Jurkat, Clone E6-1 (cell line): ENCODE data around the gene NUDCD3. TPM values are rescaled to one million over a fixed set of nuclear protein-coding genes. Genes with fewer than 3 reads are reported as not detected.
A peak's percentile ranks its signal among the peaks of the same experiment; 100 is the strongest.

Experiments
- DNase-seq: peaks from one replicate; pipeline ENCODE4 v3.0.0-alpha.2; 2011; ENCODE audit warnings: low read depth, low spot score
- H3K4me3 ChIP-seq: 2 replicates; pipeline ENCODE4 v1.5.1; 2011; ENCODE audit warnings: mild to moderate bottlenecking, low read length, control low read depth, moderate library complexity
- polyA plus RNA-seq: library from polyadenylated mRNA; unstranded; fragments of >200 nt; gene quantifications from one replicate; pipeline ENCODE4 v1.2.1, GENCODE V29; 2012; ENCODE audit warnings: missing spikeins; ENCODE audit not compliant: insufficient read length, insufficient read depth

The NUDCD3 gene
- 42.5 TPM for polyA plus RNA-seq

- H3K4me3 ChIP-seq = peak within 1 kb of the TSS; percentile 72
Measured at GRCh38 chr7:44490351-44491200, at the start of gene NUDCD3. NUDCD3 (minus strand) TSS chr7:44490658; CDS start chr7:44490600, 58 bp downstream.

GRCh38 chr7:44539669-44540506 lies 49.4 kb upstream of the NUDCD3 start:
- no peak overlapping the region for H3K4me3 ChIP-seq
- no peak for DNase-seq

More at GRCh38 chr7:44490351-44491200, at the start of gene NUDCD3:
- peak; percentile 84 for DNase-seq

- no peak for DNase-seq
- H3K4me3 ChIP-seq = no peak overlapping the region
Measured at GRCh38 chr7:44538798-44539668, 48.6 kb upstream of the NUDCD3 start.

- DNase-seq = no peak
- no peak overlapping the region for H3K4me3 ChIP-seq
Measured at GRCh38 chr7:44538093-44538797, 47.8 kb upstream of the NUDCD3 start.

- H3K4me3 ChIP-seq = no peak overlapping the region
- no peak for DNase-seq
Measured at GRCh38 chr7:44537442-44537841, 47.0 kb upstream of the NUDCD3 start.

- H3K4me3 ChIP-seq = no peak overlapping the region
- DNase-seq = no peak
Measured at GRCh38 chr7:44536090-44536489, 45.6 kb upstream of the NUDCD3 start.

GRCh38 chr7:44535348-44536064 lies 45.0 kb upstream of the NUDCD3 start:
- DNase-seq = no peak
- no peak overlapping the region for H3K4me3 ChIP-seq

- no peak overlapping the region for H3K4me3 ChIP-seq
- peak; percentile 45 for DNase-seq
Measured at GRCh38 chr7:44534501-44534900, 44.0 kb upstream of the NUDCD3 start.

GRCh38 chr7:44534087-44534486 lies 43.6 kb upstream of the NUDCD3 start:
- DNase-seq = no peak
- no peak overlapping the region for H3K4me3 ChIP-seq

GRCh38 chr7:44533301-44534055 lies 43.0 kb upstream of the NUDCD3 start:
- H3K4me3 ChIP-seq = no peak overlapping the region
- DNase-seq = no peak

GRCh38 chr7:44531421-44532380 lies 41.2 kb upstream of the NUDCD3 start:
- DNase-seq = no peak
- H3K4me3 ChIP-seq = no peak overlapping the region

GRCh38 chr7:44530990-44531389 lies 40.5 kb upstream of the NUDCD3 start:
- H3K4me3 ChIP-seq = no peak overlapping the region
- no peak for DNase-seq

- no peak for DNase-seq
- no peak overlapping the region for H3K4me3 ChIP-seq
Measured at GRCh38 chr7:44524811-44525388, 34.4 kb upstream of the NUDCD3 start.

- DNase-seq = no peak
- H3K4me3 ChIP-seq = no peak overlapping the region
Measured at GRCh38 chr7:44522315-44522714, 31.9 kb upstream of the NUDCD3 start.

GRCh38 chr7:44521347-44522095 lies 31.1 kb upstream of the NUDCD3 start:
- DNase-seq = no peak

More at GRCh38 chr7:44521347-44522095, 31.1 kb upstream of the NUDCD3 start:
- H3K4me3 ChIP-seq = no peak overlapping the region
